IPS-18a (cell line): ENCODE data around the gene BEND6.
A peak's percentile ranks its signal among the peaks of the same experiment; 100 is the strongest.
"Not testable (repeated sequence)": the region's sequence is repeated elsewhere in the genome, so short reads cannot be mapped to it uniquely, and the experiment has no call there.

Experiments
- H3K27ac ChIP-seq: one replicate; pipeline ENCODE4 v1.5.1; 2013; ENCODE audit warnings: low read length
- H3K27me3 ChIP-seq: one replicate; pipeline ENCODE4 v1.6.1; 2013; ENCODE audit warnings: mild to moderate bottlenecking, low read length; ENCODE audit not compliant: control insufficient read depth, insufficient read depth
- H3K36me3 ChIP-seq: one replicate; pipeline ENCODE4 v1.6.1; 2013; ENCODE audit warnings: low read depth, low read length; ENCODE audit not compliant: control insufficient read depth
- H3K4me1 ChIP-seq: one replicate; pipeline ENCODE4 v1.6.1; 2013; ENCODE audit warnings: low read depth, low read length; ENCODE audit not compliant: control insufficient read depth
- H3K4me3 ChIP-seq: one replicate; pipeline ENCODE4 v1.5.1; 2013; ENCODE audit warnings: low read length
- H3K9ac ChIP-seq: one replicate; pipeline ENCODE4 v1.6.1; 2013; ENCODE audit warnings: mild to moderate bottlenecking, low read length, moderate library complexity
- H3K9me3 ChIP-seq: one replicate; pipeline ENCODE4 v1.6.1; 2013; ENCODE audit warnings: low read depth, low read length; ENCODE audit not compliant: control insufficient read depth

The BEND6 gene

GRCh38 chr6:57044061-57044460 is 89.2 kb downstream of the BEND6 start:
- not testable (repeated sequence) for H3K27me3 ChIP-seq, H3K27ac ChIP-seq, H3K4me1 ChIP-seq, H3K9ac ChIP-seq, H3K4me3 ChIP-seq, H3K9me3 ChIP-seq, H3K36me3 ChIP-seq

GRCh38 chr6:57044568-57044967 is 89.7 kb downstream of the BEND6 start:
- H3K27ac ChIP-seq = no peak overlapping the region
- no peak overlapping the region for H3K4me3 ChIP-seq
- H3K9ac ChIP-seq = no peak overlapping the region
- no peaks in the 10 kb centered on the region for H3K9me3 ChIP-seq
- no peaks in the 10 kb centered on the region for H3K4me1 ChIP-seq
- H3K36me3 ChIP-seq = peaks cover 9% of the 10 kb centered on the region
- H3K27me3 ChIP-seq = no peaks in the 10 kb centered on the region

- Histone ChIP-seq H3K27ac (peak within 1 kb of the TSS; percentile 9), H3K9ac (peak within 1 kb of the TSS; percentile 67), H3K4me3 (peak within 1 kb of the TSS; percentile 81), H3K36me3 (peaks cover 21% of the 10 kb centered on the region)
- not testable (repeated sequence) for H3K9me3 ChIP-seq, H3K4me1 ChIP-seq, H3K27me3 ChIP-seq
Observed at GRCh38 chr6:57046332-57047256, 91.7 kb downstream of the BEND6 start, which contains the start of gene KIAA1586. Gene KIAA1586, plus strand, starts transcription at chr6:57046693. Its CDS starts 63 bp downstream, at chr6:57046756.

GRCh38 chr6:57047257-57047585 is 92.3 kb downstream of the BEND6 start:
- peaks cover 23% of the 10 kb centered on the region for H3K36me3 ChIP-seq
- not testable (repeated sequence) for H3K27ac ChIP-seq

GRCh38 chr6:57047859-57048258 is 93.0 kb downstream of the BEND6 start:
- not testable (repeated sequence) for H3K4me1 ChIP-seq, H3K27me3 ChIP-seq, H3K9ac ChIP-seq, H3K27ac ChIP-seq, H3K9me3 ChIP-seq
- peak overlapping the region; percentile 14 for H3K4me3 ChIP-seq
- peaks cover 29% of the 10 kb centered on the region for H3K36me3 ChIP-seq

More at GRCh38 chr6:57047257-57047585, 92.3 kb downstream of the BEND6 start:
- H3K9me3 ChIP-seq, H3K4me3 ChIP-seq, H3K4me1 ChIP-seq, H3K9ac ChIP-seq, H3K27me3 ChIP-seq: not testable (repeated sequence)

- H3K9me3 ChIP-seq = no peaks in the 10 kb centered on the region
- peaks cover 35% of the 10 kb centered on the region for H3K36me3 ChIP-seq
- H3K4me3 ChIP-seq = peak overlapping the region; percentile 14
- no peaks in the 10 kb centered on the region for H3K27me3 ChIP-seq
- H3K4me1 ChIP-seq = no peaks in the 10 kb centered on the region
- H3K27ac ChIP-seq = no peak overlapping the region
- no peak overlapping the region for H3K9ac ChIP-seq
Observed at GRCh38 chr6:57048577-57048976, 93.7 kb downstream of the BEND6 start.

- peaks cover 6% of the 10 kb centered on the region for H3K36me3 ChIP-seq
- no peak overlapping the region for H3K9ac ChIP-seq
- no peaks in the 10 kb centered on the region for H3K9me3 ChIP-seq
- H3K27ac ChIP-seq = no peak overlapping the region
- H3K4me1 ChIP-seq = no peaks in the 10 kb centered on the region
- H3K27me3 ChIP-seq = peaks cover 26% of the 10 kb centered on the region
- no peak overlapping the region for H3K4me3 ChIP-seq
Observed at GRCh38 chr6:57063847-57064246, 108.9 kb downstream of the BEND6 start.

- H3K4me1 ChIP-seq = peaks cover 10% of the 10 kb centered on the region
- H3K9ac ChIP-seq = no peak overlapping the region
- no peak overlapping the region for H3K27ac ChIP-seq
- no peaks in the 10 kb centered on the region for H3K9me3 ChIP-seq
- peaks cover 4% of the 10 kb centered on the region for H3K36me3 ChIP-seq
- no peak overlapping the region for H3K4me3 ChIP-seq
- H3K27me3 ChIP-seq = peaks cover 36% of the 10 kb centered on the region
Observed at GRCh38 chr6:57064809-57065208, 109.9 kb downstream of the BEND6 start.

GRCh38 chr6:57068061-57068460 is 113.2 kb downstream of the BEND6 start:
- H3K27me3 ChIP-seq = peaks cover 68% of the 10 kb centered on the region
- no peaks in the 10 kb centered on the region for H3K36me3 ChIP-seq
- H3K27ac ChIP-seq = no peak overlapping the region
- H3K9me3 ChIP-seq = no peaks in the 10 kb centered on the region
- no peak overlapping the region for H3K4me3 ChIP-seq
- H3K4me1 ChIP-seq = peaks cover 28% of the 10 kb centered on the region
- H3K9ac ChIP-seq = no peak overlapping the region

GRCh38 chr6:57069228-57069627 is 114.3 kb downstream of the BEND6 start:
- Histone ChIP-seq H3K9ac (no peak overlapping the region), H3K9me3 (no peaks in the 10 kb centered on the region), H3K4me3 (peak overlapping the region; percentile 39), H3K27ac (no peak overlapping the region), H3K36me3 (no peaks in the 10 kb centered on the region), H3K4me1 (peaks cover 33% of the 10 kb centered on the region), H3K27me3 (peaks cover 80% of the 10 kb centered on the region)

- Histone ChIP-seq H3K4me3 (peak overlapping the region; percentile 39), H3K36me3 (no peaks in the 10 kb centered on the region), H3K27ac (no peak overlapping the region), H3K4me1 (peaks cover 40% of the 10 kb centered on the region), H3K9ac (no peak overlapping the region), H3K9me3 (no peaks in the 10 kb centered on the region), H3K27me3 (peaks cover 87% of the 10 kb centered on the region)
Observed at GRCh38 chr6:57069920-57070331, 115.0 kb downstream of the BEND6 start.

GRCh38 chr6:57072108-57072507 is 117.2 kb downstream of the BEND6 start:
- Histone ChIP-seq H3K36me3 (no peaks in the 10 kb centered on the region), H3K4me3 (no peak overlapping the region), H3K9me3 (no peaks in the 10 kb centered on the region), H3K27ac (no peak overlapping the region), H3K4me1 (peaks cover 40% of the 10 kb centered on the region), H3K9ac (no peak overlapping the region), H3K27me3 (peaks cover 100% of the 10 kb centered on the region)
